GM19035 (cell line): ENCODE data around the gene PRDM16.

ENCODE experiments used
- ATAC-seq: cut with Tn5 transposase; IDR thresholded peaks from one replicate; pipeline ENCODE4 v1.9.1; 2021; ENCODE audit not compliant: unreplicated experiment

Gene PRDM16

GRCh38 chr1:3434406-3435110, 365.6 kb downstream of the PRDM16 start:
- ATAC-seq, result no peak

- no peak for ATAC-seq
Observed at GRCh38 chr1:3435666-3436065, 366.7 kb downstream of the PRDM16 start.

- ATAC-seq, result no peak
Observed at GRCh38 chr1:3436451-3436850, 367.4 kb downstream of the PRDM16 start.

- no peak for ATAC-seq
Observed at GRCh38 chr1:3436901-3437300, 367.9 kb downstream of the PRDM16 start.

- ATAC-seq, result no peak
Observed at GRCh38 chr1:3438661-3439180, 369.7 kb downstream of the PRDM16 start.

GRCh38 chr1:3439346-3440299, 370.6 kb downstream of the PRDM16 start:
- ATAC-seq, result no peak

GRCh38 chr1:3440300-3440681, 371.3 kb downstream of the PRDM16 start:
- no peak for ATAC-seq

GRCh38 chr1:3440711-3441409, 371.9 kb downstream of the PRDM16 start:
- no peak for ATAC-seq

- no peak for ATAC-seq
Observed at GRCh38 chr1:3441410-3441847, 372.4 kb downstream of the PRDM16 start.

- ATAC-seq, result no peak
Observed at GRCh38 chr1:3441880-3442279, 372.9 kb downstream of the PRDM16 start.

GRCh38 chr1:3442331-3442730, 373.3 kb downstream of the PRDM16 start:
- no peak for ATAC-seq

GRCh38 chr1:3442901-3443300, 373.9 kb downstream of the PRDM16 start:
- no peak for ATAC-seq

- no peak for ATAC-seq
Observed at GRCh38 chr1:3443807-3444206, 374.8 kb downstream of the PRDM16 start.

- ATAC-seq, result no peak
Observed at GRCh38 chr1:3444298-3444697, 375.3 kb downstream of the PRDM16 start.

GRCh38 chr1:3444736-3445135, 375.7 kb downstream of the PRDM16 start:
- ATAC-seq, result no peak

GRCh38 chr1:3450202-3450863, 381.3 kb downstream of the PRDM16 start:
- ATAC-seq, result no peak

- no peak for ATAC-seq
Observed at GRCh38 chr1:3450983-3451382, 382.0 kb downstream of the PRDM16 start.

- no peak for ATAC-seq
Observed at GRCh38 chr1:3451994-3452865, 383.2 kb downstream of the PRDM16 start.

- no peak for ATAC-seq
Observed at GRCh38 chr1:3452866-3453175, 383.8 kb downstream of the PRDM16 start.

GRCh38 chr1:3453203-3453761, 384.3 kb downstream of the PRDM16 start:
- ATAC-seq, result no peak
